Ovary (tissue), 3 donors: ENCODE data around the gene SND1.

Source experiments
- EP300 ChIP-seq: sonication (generic); formaldehyde crosslinking; IDR thresholded peaks from one replicate; pipeline ENCODE4 v1.6.1; 2017; ENCODE audit warnings: antibody characterized with exemption
- POLR2A ChIP-seq: fragments of 450-650 bp; IDR thresholded peaks from one replicate; pipeline ENCODE4 v1.6.1; 2017; ENCODE audit warnings: antibody characterized with exemption, mild to moderate bottlenecking, moderate library complexity
- TF ChIP-seq, protein P1 (sequence below), 3 donors: fragments of 450-650 bp in 2 of 3; fragments of 200-600 bp in 1 of 3; IDR thresholded peaks; one replicate each; pipeline versions ENCODE4 v1.5.1 to v1.8.0; 2016 to 2022; ENCODE audit warnings: antibody characterized with exemption in 3 of 3, mild to moderate bottlenecking in 1 of 3
- donor health status: DM: no; HTN: no; CAD: no.

DNA sequence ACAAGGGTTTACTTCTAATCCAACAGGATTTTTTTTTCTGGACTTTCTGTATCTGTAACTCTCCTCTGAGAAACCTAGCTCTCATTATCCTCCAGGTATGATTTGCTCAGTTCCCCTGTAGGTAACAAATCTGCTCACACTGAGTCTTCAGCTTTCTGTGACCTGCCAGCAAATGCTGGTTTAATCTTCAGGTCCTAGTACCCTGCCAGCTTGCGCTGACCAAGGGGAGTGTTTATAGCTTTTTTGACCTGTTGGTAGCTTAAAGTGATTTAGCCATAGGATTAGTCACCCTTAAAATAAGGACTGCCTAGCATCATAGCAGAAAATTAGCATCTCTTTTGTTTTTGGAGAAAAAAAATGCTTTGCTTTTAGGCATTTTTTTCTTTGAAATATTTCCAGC is 22.4 kb downstream of the SND1 start:
- TF ChIP-seq, protein P1, sequence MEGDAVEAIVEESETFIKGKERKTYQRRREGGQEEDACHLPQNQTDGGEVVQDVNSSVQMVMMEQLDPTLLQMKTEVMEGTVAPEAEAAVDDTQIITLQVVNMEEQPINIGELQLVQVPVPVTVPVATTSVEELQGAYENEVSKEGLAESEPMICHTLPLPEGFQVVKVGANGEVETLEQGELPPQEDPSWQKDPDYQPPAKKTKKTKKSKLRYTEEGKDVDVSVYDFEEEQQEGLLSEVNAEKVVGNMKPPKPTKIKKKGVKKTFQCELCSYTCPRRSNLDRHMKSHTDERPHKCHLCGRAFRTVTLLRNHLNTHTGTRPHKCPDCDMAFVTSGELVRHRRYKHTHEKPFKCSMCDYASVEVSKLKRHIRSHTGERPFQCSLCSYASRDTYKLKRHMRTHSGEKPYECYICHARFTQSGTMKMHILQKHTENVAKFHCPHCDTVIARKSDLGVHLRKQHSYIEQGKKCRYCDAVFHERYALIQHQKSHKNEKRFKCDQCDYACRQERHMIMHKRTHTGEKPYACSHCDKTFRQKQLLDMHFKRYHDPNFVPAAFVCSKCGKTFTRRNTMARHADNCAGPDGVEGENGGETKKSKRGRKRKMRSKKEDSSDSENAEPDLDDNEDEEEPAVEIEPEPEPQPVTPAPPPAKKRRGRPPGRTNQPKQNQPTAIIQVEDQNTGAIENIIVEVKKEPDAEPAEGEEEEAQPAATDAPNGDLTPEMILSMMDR (IDR thresholded peaks at IDR 0.05): no peak
- TF ChIP-seq POLR2A: no peak
- no peak for TF ChIP-seq EP300
